ENCODE data around the gene OXER1.

Gene OXER1

GRCh38 chr2:42793334-42794270, 29.7 kb upstream of the OXER1 start:
- no peak for DNase-seq

GRCh38 chr2:42792583-42793333, 28.8 kb upstream of the OXER1 start, which contains the start of gene HAAO:
Gene HAAO, minus strand, starts transcription at chr2:42792583. Its CDS starts 47 bp downstream, at chr2:42792536.
- DNase-seq, result no peak

- no peak for DNase-seq
These were observed 28.2 kb upstream of the OXER1 start for GRCh38 chr2:42792087-42792582.

- no peak for DNase-seq
These were observed 27.7 kb upstream of the OXER1 start for GRCh38 chr2:42791606-42792005.

GRCh38 chr2:42789751-42790150, 25.8 kb upstream of the OXER1 start:
- no peak for DNase-seq

GRCh38 chr2:42788882-42789281, 24.9 kb upstream of the OXER1 start:
- no peak for DNase-seq

GRCh38 chr2:42788478-42788793, 24.5 kb upstream of the OXER1 start:
- no peak for DNase-seq

- DNase-seq, result no peak
These were observed 24.0 kb upstream of the OXER1 start for GRCh38 chr2:42787788-42788477.

- DNase-seq, result no peak
These were observed 23.5 kb upstream of the OXER1 start for GRCh38 chr2:42787424-42787787.

GRCh38 chr2:42786561-42787345, 22.8 kb upstream of the OXER1 start:
- DNase-seq, result no peak

- DNase-seq, result no peak
These were observed 20.4 kb upstream of the OXER1 start for GRCh38 chr2:42784204-42784880.

GRCh38 chr2:42783511-42783910, 19.6 kb upstream of the OXER1 start:
- DNase-seq, result no peak

- no peak for DNase-seq
These were observed 17.2 kb upstream of the OXER1 start for GRCh38 chr2:42781181-42781580.

- DNase-seq, result no peak
These were observed 14.2 kb upstream of the OXER1 start for GRCh38 chr2:42777883-42778805.

GRCh38 chr2:42775810-42776209, 11.9 kb upstream of the OXER1 start:
- no peak for DNase-seq

GRCh38 chr2:42775186-42775585, 11.3 kb upstream of the OXER1 start:
- DNase-seq, result no peak

- DNase-seq, result no peak
These were observed 7.7 kb upstream of the OXER1 start for GRCh38 chr2:42771546-42772153.

GRCh38 chr2:42770288-42771131, 6.6 kb upstream of the OXER1 start:
- DNase-seq, result no peak

GRCh38 chr2:42769583-42770287, 5.8 kb upstream of the OXER1 start:
- no peak for DNase-seq

All from DMS79 treated with DMSO at 0.1 percent for 48 hours (cell line).